ENCODE results near the gene AGBL4.

DNA sequence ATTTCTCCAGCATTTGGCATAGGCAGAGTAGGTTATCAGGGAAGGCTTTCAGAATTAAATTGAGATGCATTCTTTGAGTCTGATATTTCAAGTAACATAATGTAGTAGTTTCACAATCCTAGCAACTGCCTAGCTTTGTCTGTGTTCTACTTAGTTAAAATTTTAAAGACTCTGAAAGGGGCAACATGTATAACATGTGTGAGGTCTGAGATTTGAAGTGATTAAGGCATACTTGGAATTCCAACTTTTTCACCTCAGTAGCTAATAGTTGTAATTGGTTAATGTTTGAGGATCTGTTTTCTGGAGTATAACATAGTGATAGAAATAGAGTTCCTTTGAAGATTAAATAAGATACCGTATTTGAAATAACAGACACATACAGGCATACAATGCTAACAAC, 911.8 kb downstream of the AGBL4 start:
- TF ChIP-seq, protein P1, sequence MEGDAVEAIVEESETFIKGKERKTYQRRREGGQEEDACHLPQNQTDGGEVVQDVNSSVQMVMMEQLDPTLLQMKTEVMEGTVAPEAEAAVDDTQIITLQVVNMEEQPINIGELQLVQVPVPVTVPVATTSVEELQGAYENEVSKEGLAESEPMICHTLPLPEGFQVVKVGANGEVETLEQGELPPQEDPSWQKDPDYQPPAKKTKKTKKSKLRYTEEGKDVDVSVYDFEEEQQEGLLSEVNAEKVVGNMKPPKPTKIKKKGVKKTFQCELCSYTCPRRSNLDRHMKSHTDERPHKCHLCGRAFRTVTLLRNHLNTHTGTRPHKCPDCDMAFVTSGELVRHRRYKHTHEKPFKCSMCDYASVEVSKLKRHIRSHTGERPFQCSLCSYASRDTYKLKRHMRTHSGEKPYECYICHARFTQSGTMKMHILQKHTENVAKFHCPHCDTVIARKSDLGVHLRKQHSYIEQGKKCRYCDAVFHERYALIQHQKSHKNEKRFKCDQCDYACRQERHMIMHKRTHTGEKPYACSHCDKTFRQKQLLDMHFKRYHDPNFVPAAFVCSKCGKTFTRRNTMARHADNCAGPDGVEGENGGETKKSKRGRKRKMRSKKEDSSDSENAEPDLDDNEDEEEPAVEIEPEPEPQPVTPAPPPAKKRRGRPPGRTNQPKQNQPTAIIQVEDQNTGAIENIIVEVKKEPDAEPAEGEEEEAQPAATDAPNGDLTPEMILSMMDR (IDR thresholded peaks at IDR 0.05): no peak
- no peak for TF ChIP-seq POLR2AphosphoS5 (IDR thresholded peaks at IDR 0.05)
